GM04504 (cell line): ENCODE data around the gene CLDN17.

Experiments used
- DNase-seq: peaks from one replicate; pipeline ENCODE4 v3.0.0-alpha.2; 2012; ENCODE audit warnings: low read depth

Gene CLDN17

DNA sequence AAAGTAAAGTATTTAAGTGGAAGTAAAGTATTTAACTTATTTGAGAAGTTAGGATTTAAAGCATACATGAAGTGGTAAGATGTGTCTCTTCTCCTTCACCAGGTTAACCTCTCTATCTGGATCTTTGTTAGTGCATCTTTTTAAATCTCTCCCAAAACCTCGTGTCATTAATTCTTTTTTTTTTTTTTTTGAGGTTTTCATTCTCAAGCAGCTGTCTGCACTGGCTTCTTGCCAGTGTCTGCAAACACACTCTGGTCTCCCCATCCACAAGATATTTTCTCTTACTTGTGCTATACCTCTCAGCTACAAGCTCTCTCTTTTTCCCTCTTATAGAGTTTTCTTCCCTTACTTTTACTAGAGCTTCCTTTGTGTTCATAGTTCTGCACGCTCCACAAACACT is 49.0 kb downstream of the CLDN17 start:
- DNase-seq, result no peak

GRCh38 chr21:30116479-30116878 is 50.1 kb downstream of the CLDN17 start:
- no peak for DNase-seq
